H9 (cell line): ENCODE results near the gene ROPN1B. TPM values are rescaled to one million over a fixed set of nuclear protein-coding genes. Genes with fewer than 3 reads are reported as not detected.

Experiments used
- DNase-seq: peaks from one replicate; pipeline ENCODE4 v3.0.0-alpha.2; 2017
- H2AFZ ChIP-seq: one replicate; pipeline ENCODE4 v1.6.1; 2013; ENCODE audit warnings: mild to moderate bottlenecking, low read length, control low read depth, moderate library complexity
- H2AK5ac ChIP-seq: 2 replicates; pipeline ENCODE4 v1.6.1; 2013; ENCODE audit warnings: low read length, control low read depth, mixed read lengths; ENCODE audit not compliant: insufficient read length
- H2BK120ac ChIP-seq: one replicate; pipeline ENCODE4 v1.6.1; 2013; ENCODE audit warnings: low read depth, mild to moderate bottlenecking, low read length, control low read depth, inconsistent platforms; ENCODE audit not compliant: poor library complexity, severe bottlenecking
- H2BK12ac ChIP-seq: 2 replicates; pipeline ENCODE4 v1.6.1; 2013; ENCODE audit warnings: low read length, control low read depth, mixed read lengths, low read depth; ENCODE audit not compliant: insufficient read length
- H2BK15ac ChIP-seq: 2 replicates; pipeline ENCODE4 v1.6.1; 2013; ENCODE audit warnings: low read depth, low read length, control low read depth
- H2BK20ac ChIP-seq: one replicate; pipeline ENCODE4 v1.6.1; 2013; ENCODE audit warnings: low read depth, mild to moderate bottlenecking, low read length, control low read depth, inconsistent platforms; ENCODE audit not compliant: poor library complexity, severe bottlenecking
- H2BK5ac ChIP-seq: 2 replicates; pipeline ENCODE4 v1.6.1; 2013; ENCODE audit warnings: low read length, control low read depth, mixed read lengths; ENCODE audit not compliant: insufficient read length
- H3K14ac ChIP-seq: 2 replicates; pipeline ENCODE4 v1.6.1; 2013; ENCODE audit warnings: low read length, control low read depth; ENCODE audit not compliant: insufficient read depth
- H3K18ac ChIP-seq: 2 replicates; pipeline ENCODE4 v1.6.1; 2013; ENCODE audit warnings: low read depth, mild to moderate bottlenecking, mixed read lengths, low read length, control low read depth; ENCODE audit not compliant: insufficient read length
- H3K23ac ChIP-seq: 2 replicates; pipeline ENCODE4 v1.6.1; 2013; ENCODE audit warnings: low read length, control low read depth, mixed read lengths, low read depth; ENCODE audit not compliant: insufficient read length
- H3K23me2 ChIP-seq: 2 replicates; pipeline ENCODE4 v1.6.1; 2013; ENCODE audit warnings: low read depth, mild to moderate bottlenecking, mixed read lengths, low read length, control low read depth; ENCODE audit not compliant: insufficient read length, poor library complexity, severe bottlenecking
- H3K27ac ChIP-seq: 2 replicates; pipeline ENCODE4 v1.5.1; 2013; ENCODE audit warnings: low read length, control low read depth, mixed read lengths, low read depth; ENCODE audit not compliant: insufficient read length
- H3K27me3 ChIP-seq: 2 replicates; pipeline ENCODE4 v1.6.1; 2013; ENCODE audit warnings: low read length, control low read depth, inconsistent platforms; ENCODE audit not compliant: insufficient read depth
- H3K4ac ChIP-seq: 2 replicates; pipeline ENCODE4 v1.6.1; 2013; ENCODE audit warnings: low read depth, mild to moderate bottlenecking, control low read depth, inconsistent platforms, low read length, moderate library complexity
- H3K4me1 ChIP-seq: 2 replicates; pipeline ENCODE4 v1.6.1; 2013; ENCODE audit warnings: low read length, control low read depth, inconsistent platforms; ENCODE audit not compliant: insufficient read depth
- H3K4me2 ChIP-seq: 2 replicates; pipeline ENCODE4 v1.6.1; 2013; ENCODE audit warnings: low read length, control low read depth, mixed read lengths; ENCODE audit not compliant: insufficient read length, insufficient read depth
- H3K56ac ChIP-seq: 2 replicates; pipeline ENCODE4 v1.6.1; 2013; ENCODE audit warnings: low read depth, mild to moderate bottlenecking, mixed read lengths, low read length, control low read depth; ENCODE audit not compliant: insufficient read length
- H3K79me1 ChIP-seq: 2 replicates; pipeline ENCODE4 v1.6.1; 2013; ENCODE audit warnings: low read depth, mild to moderate bottlenecking, moderate library complexity, low read length, control low read depth, inconsistent platforms; ENCODE audit not compliant: insufficient read depth, poor library complexity, severe bottlenecking
- H3K79me2 ChIP-seq: 2 replicates; pipeline ENCODE4 v1.6.1; 2013; ENCODE audit warnings: low read length, control low read depth, inconsistent platforms; ENCODE audit not compliant: insufficient read depth
- H3K9ac ChIP-seq: 2 replicates; pipeline ENCODE4 v1.6.1; 2013; ENCODE audit warnings: low read length, control low read depth, mixed read lengths; ENCODE audit not compliant: insufficient read length; ENCODE audit errors: extremely low read depth
- H3K9me3 ChIP-seq: one replicate; pipeline ENCODE4 v1.6.1; 2013; ENCODE audit warnings: low read depth, low read length, inconsistent platforms; ENCODE audit not compliant: control insufficient read depth
- H3T11ph ChIP-seq: one replicate; pipeline ENCODE4 v1.6.1; 2013; ENCODE audit warnings: mild to moderate bottlenecking, low read length, control low read depth, inconsistent platforms
- H4K20me1 ChIP-seq: one replicate; pipeline ENCODE4 v1.6.1; 2013; ENCODE audit not compliant: control insufficient read depth, insufficient read length, insufficient read depth
- H4K5ac ChIP-seq: 2 replicates; pipeline ENCODE4 v1.6.1; 2013; ENCODE audit warnings: low read depth, mild to moderate bottlenecking, mixed read lengths, low read length, control low read depth; ENCODE audit not compliant: insufficient read length
- H4K8ac ChIP-seq: replicated peaks from 2 replicates; pipeline ENCODE4 v1.6.1; 2013; ENCODE audit warnings: low read length, control low read depth, mixed read lengths, low read depth; ENCODE audit not compliant: insufficient read length
- H4K91ac ChIP-seq: 2 replicates; pipeline ENCODE4 v1.6.1; 2013; ENCODE audit warnings: low read depth, mild to moderate bottlenecking, moderate library complexity, mixed read lengths, low read length, control low read depth; ENCODE audit not compliant: insufficient read length
- H3K27ac Mint-ChIP-seq, 3 experiments: 2 replicates in 2 of 3; 3 replicates in 1 of 3; pipeline ENCODE4 v1.8.0; 2020 to 2021; ENCODE audit warnings: mixed read lengths in 3 of 3, mild to moderate bottlenecking in 1 of 3, moderate library complexity in 1 of 3
- H3K27me3 Mint-ChIP-seq: 2 replicates; pipeline ENCODE4 v1.8.0; 2021; ENCODE audit warnings: low read depth, mild to moderate bottlenecking, moderate library complexity, mixed read lengths
- H3K36me3 Mint-ChIP-seq, 3 experiments: 2 replicates in 2 of 3; 3 replicates in 1 of 3; pipeline ENCODE4 v1.8.0; 2020 to 2021; ENCODE audit warnings: low read depth in 3 of 3, mixed read lengths in 3 of 3; ENCODE audit not compliant: insufficient read depth in 1 of 3
- H3K4me1 Mint-ChIP-seq, 2 experiments: 2 replicates each; pipeline ENCODE4 v1.8.0; 2020; ENCODE audit warnings: mixed read lengths in 2 of 2
- H3K4me3 Mint-ChIP-seq, 2 experiments: 2 replicates in 1 of 2; 3 replicates in 1 of 2; pipeline ENCODE4 v1.8.0; 2020 to 2021; ENCODE audit warnings: mild to moderate bottlenecking in 2 of 2, mixed read lengths in 2 of 2, moderate library complexity in 1 of 2
- H3K9me3 Mint-ChIP-seq, 2 experiments: 2 replicates in 1 of 2; 3 replicates in 1 of 2; pipeline ENCODE4 v1.8.0; 2020; ENCODE audit warnings: mild to moderate bottlenecking in 2 of 2, mixed read lengths in 2 of 2, moderate library complexity in 1 of 2
- WGBS: extraction: QIAGEN DNeasy Blood & Tissue Kit; methylation state at CpG from one replicate; pipeline ENCODE4 v1.1.7; 2013; ENCODE audit warnings: missing lambda C conversion rate, low lambda C conversion rate, mixed read lengths; ENCODE audit not compliant: insufficient read length; ENCODE audit errors: extremely low coverage; 5-methylcytosine and 5-hydroxymethylcytosine counted together
- total RNA-seq: library from RNA; stranded (reverse); gene quantifications from 2 replicates; pipeline ENCODE4 v1.2.1, GENCODE V29; 2021
- TF ChIP-seq, protein P1 (sequence below): fragments of 200-600 bp; sonication (generic); conservative IDR thresholded peaks from 3 replicates; pipeline ENCODE4 v1.8.0; 2021; ENCODE audit warnings: antibody characterized with exemption, mild to moderate bottlenecking

Gene ROPN1B
- total RNA-seq, 1 experiment from 2014 or later, result not detected

DNA sequence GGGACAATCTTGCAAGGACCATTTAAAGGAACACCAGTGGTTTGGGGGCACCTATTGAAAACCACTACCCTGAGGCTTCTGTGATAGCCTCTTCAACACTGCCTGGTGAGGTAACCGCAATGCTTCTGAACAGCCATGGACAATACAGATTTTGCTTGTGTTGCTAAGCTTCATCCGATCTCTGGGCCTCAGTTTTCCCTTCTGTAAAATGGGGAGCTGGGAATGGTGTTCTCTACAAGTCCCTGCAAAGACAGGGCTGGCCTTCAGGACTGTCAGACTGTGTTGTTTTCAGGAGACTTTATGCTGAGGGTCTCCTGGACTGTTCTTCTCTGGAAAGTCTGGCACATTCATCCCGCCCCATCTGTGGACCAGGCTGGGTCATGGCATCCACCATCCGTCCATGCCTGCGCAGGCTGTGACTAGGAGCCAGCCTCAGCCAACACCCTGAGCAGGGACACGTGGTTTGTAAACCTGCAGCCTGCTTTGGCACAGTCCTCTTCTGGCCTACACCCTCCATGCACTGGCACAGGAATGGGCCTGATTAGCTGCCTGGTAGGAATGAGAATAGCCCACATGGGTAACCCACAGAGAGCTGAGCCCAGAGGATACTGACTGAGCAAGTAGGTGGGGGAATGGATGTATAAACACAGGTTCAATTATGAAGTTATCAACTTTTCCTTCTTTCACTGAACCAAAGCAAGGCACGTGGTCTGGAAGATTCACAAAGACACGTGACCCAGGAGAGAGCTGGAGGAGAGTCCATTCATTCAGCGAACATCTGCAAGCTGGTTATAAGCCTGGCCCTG, 55.3 kb downstream of the ROPN1B start:
- H2AK5ac ChIP-seq, result no peak overlapping the region
- H3K4me1 ChIP-seq, result peaks cover 6% of the 10 kb centered on the region; the same call in 1 of the 2 replicates
- H3K18ac ChIP-seq, result no peak overlapping the region
- no peak overlapping the region for H3K27ac ChIP-seq
- H2BK12ac ChIP-seq, result no peak overlapping the region
- H4K91ac ChIP-seq, result no peak overlapping the region
- H2AFZ ChIP-seq, result no peak overlapping the region
- H3K27ac Mint-ChIP-seq, result no peak overlapping the region; a peak in 1 of 7 replicates
- H3K9ac ChIP-seq, result no peak overlapping the region
- no peak overlapping the region for H4K8ac ChIP-seq
- peaks cover 33 to 35% of the 10 kb centered on the region in 2 experiments for H3K4me1 Mint-ChIP-seq
- H3K27me3 Mint-ChIP-seq, result peaks cover 3% of the 10 kb centered on the region
- H3K56ac ChIP-seq, result no peak overlapping the region
- no peak overlapping the region for H2BK15ac ChIP-seq
- no CpG with 5 or more reads among the region's 9 CpGs for whole genome bisulfite sequencing
- H3K4ac ChIP-seq, result no peak overlapping the region
- H2BK120ac ChIP-seq, result no peak overlapping the region
- no peak overlapping the region for H3K14ac ChIP-seq
- no peaks in the 10 kb centered on the region for H3K23me2 ChIP-seq
- TF ChIP-seq, protein P1, sequence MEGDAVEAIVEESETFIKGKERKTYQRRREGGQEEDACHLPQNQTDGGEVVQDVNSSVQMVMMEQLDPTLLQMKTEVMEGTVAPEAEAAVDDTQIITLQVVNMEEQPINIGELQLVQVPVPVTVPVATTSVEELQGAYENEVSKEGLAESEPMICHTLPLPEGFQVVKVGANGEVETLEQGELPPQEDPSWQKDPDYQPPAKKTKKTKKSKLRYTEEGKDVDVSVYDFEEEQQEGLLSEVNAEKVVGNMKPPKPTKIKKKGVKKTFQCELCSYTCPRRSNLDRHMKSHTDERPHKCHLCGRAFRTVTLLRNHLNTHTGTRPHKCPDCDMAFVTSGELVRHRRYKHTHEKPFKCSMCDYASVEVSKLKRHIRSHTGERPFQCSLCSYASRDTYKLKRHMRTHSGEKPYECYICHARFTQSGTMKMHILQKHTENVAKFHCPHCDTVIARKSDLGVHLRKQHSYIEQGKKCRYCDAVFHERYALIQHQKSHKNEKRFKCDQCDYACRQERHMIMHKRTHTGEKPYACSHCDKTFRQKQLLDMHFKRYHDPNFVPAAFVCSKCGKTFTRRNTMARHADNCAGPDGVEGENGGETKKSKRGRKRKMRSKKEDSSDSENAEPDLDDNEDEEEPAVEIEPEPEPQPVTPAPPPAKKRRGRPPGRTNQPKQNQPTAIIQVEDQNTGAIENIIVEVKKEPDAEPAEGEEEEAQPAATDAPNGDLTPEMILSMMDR, result no peak
- H3K9me3 ChIP-seq, result peaks cover 16% of the 10 kb centered on the region
- H3K36me3 Mint-ChIP-seq, result peaks cover 29 to 56% (median 48%) of the 10 kb centered on the region in 3 experiments
- H3K23ac ChIP-seq, result no peak overlapping the region
- no peaks in the 10 kb centered on the region for H3K79me2 ChIP-seq
- H3K4me3 Mint-ChIP-seq, result no peak overlapping the region
- H4K20me1 ChIP-seq, result no peaks in the 10 kb centered on the region
- peaks cover 20 to 25% of the 10 kb centered on the region in 2 experiments for H3K9me3 Mint-ChIP-seq
- H2BK5ac ChIP-seq, result no peak overlapping the region
- no peak overlapping the region for H4K5ac ChIP-seq
- H3K27me3 ChIP-seq, result no peaks in the 10 kb centered on the region
- H3K4me2 ChIP-seq, result no peak overlapping the region
- no peak overlapping the region for H3T11ph ChIP-seq
- DNase-seq, result peak; percentile 15
- no peaks in the 10 kb centered on the region for H3K79me1 ChIP-seq
- no peak overlapping the region for H2BK20ac ChIP-seq
